ENCODE measurements around the gene TNS3. TPM values are rescaled to one million over a fixed set of nuclear protein-coding genes. Genes with fewer than 3 reads are reported as not detected.

The TNS3 gene
- total RNA-seq, 1 donor from 2014 or later: 452 TPM

- TF ChIP-seq CTCF (IDR thresholded peaks at IDR 0.05; ENCODE audit: unreplicated experiment): no peak
- H3K36me3 Mint-ChIP-seq: peaks cover 22% of the 10 kb centered on the region
- H3K27ac Mint-ChIP-seq: peak overlapping the region; percentile 86
- no peaks in the 10 kb centered on the region for H3K9me3 Mint-ChIP-seq
- no peak for DNase-seq (ENCODE audit: low spot score in 2 of 2, unreplicated experiment in 2 of 2)
- no peak overlapping the region for H3K4me3 Mint-ChIP-seq
- peaks cover 45% of the 10 kb centered on the region for H3K4me1 Mint-ChIP-seq
- no peaks in the 10 kb centered on the region for H3K27me3 Mint-ChIP-seq (ENCODE audit: low read depth)
These were observed 70.1 kb downstream of the TNS3 start for GRCh38 chr7:47511699-47512370.

- H3K9me3 Mint-ChIP-seq: no peaks in the 10 kb centered on the region
These were observed 71.1 kb downstream of the TNS3 start for GRCh38 chr7:47510786-47511185.

GRCh38 chr7:47510192-47510591, 71.7 kb downstream of the TNS3 start:
- Mint-ChIP-seq H3K4me3 (no peak overlapping the region), H3K27ac (peak overlapping the region; percentile 91), H3K9me3 (no peaks in the 10 kb centered on the region), H3K27me3 (ENCODE audit: low read depth) (no peaks in the 10 kb centered on the region), H3K36me3 (peaks cover 31% of the 10 kb centered on the region), H3K4me1 (peaks cover 61% of the 10 kb centered on the region)
- no peak for TF ChIP-seq CTCF (IDR thresholded peaks at IDR 0.05; ENCODE audit: unreplicated experiment)
- no peak for DNase-seq (ENCODE audit: low spot score in 2 of 2, unreplicated experiment in 2 of 2)

More at GRCh38 chr7:47510786-47511185, 71.1 kb downstream of the TNS3 start:
- peaks cover 55% of the 10 kb centered on the region for H3K4me1 Mint-ChIP-seq
- no peak for DNase-seq (ENCODE audit: low spot score in 2 of 2, unreplicated experiment in 2 of 2)
- H3K27ac Mint-ChIP-seq: peak overlapping the region; percentile 52
- H3K27me3 Mint-ChIP-seq (ENCODE audit: low read depth): no peaks in the 10 kb centered on the region
- TF ChIP-seq CTCF (IDR thresholded peaks at IDR 0.05; ENCODE audit: unreplicated experiment): no peak
- H3K4me3 Mint-ChIP-seq: no peak overlapping the region
- H3K36me3 Mint-ChIP-seq: peaks cover 27% of the 10 kb centered on the region

- no peak for DNase-seq (ENCODE audit: low spot score in 2 of 2, unreplicated experiment in 2 of 2)
- TF ChIP-seq CTCF (IDR thresholded peaks at IDR 0.05; ENCODE audit: unreplicated experiment): no peak
- Mint-ChIP-seq H3K4me1 (peaks cover 67% of the 10 kb centered on the region), H3K27me3 (ENCODE audit: low read depth) (no peaks in the 10 kb centered on the region), H3K4me3 (no peak overlapping the region), H3K36me3 (peaks cover 34% of the 10 kb centered on the region), H3K9me3 (no peaks in the 10 kb centered on the region), H3K27ac (peak overlapping the region; percentile 91)
These were observed 72.3 kb downstream of the TNS3 start for GRCh38 chr7:47509571-47509970.

GRCh38 chr7:47508389-47509380, 73.2 kb downstream of the TNS3 start:
- Mint-ChIP-seq H3K4me1 (peaks cover 74% of the 10 kb centered on the region), H3K36me3 (peaks cover 34% of the 10 kb centered on the region), H3K27ac (peak overlapping the region; percentile 91), H3K4me3 (no peak overlapping the region), H3K9me3 (no peaks in the 10 kb centered on the region), H3K27me3 (ENCODE audit: low read depth) (no peaks in the 10 kb centered on the region)
- no peak for DNase-seq (ENCODE audit: low spot score in 2 of 2, unreplicated experiment in 2 of 2)
- TF ChIP-seq CTCF (IDR thresholded peaks at IDR 0.05; ENCODE audit: unreplicated experiment): no peak

Measured in mesothelial cell of epicardium (in vitro differentiated cells).